Gastroesophageal sphincter (tissue), 4 donors: ENCODE data around the gene RELL1. TPM values are rescaled to one million over a fixed set of nuclear protein-coding genes. Genes with fewer than 3 reads are reported as not detected.

Source experiments
- ATAC-seq: fragments of 150-250 bp; one replicate; pipeline ENCODE4 v1.9.1; 2016; ENCODE audit warnings: mild to moderate bottlenecking, moderate library complexity
- H3K27ac ChIP-seq, 4 donors: fragments of 200-600 bp; sonication (generic) in 3 of 4; 1 replicate in 3 of 4; 2 replicates in 1 of 4; pipeline ENCODE4 v1.5.1; 2016 to 2019
- H3K27me3 ChIP-seq: fragments of 200-600 bp; sonication (generic); one replicate; pipeline ENCODE4 v1.5.1; 2019
- H3K36me3 ChIP-seq, 2 donors: fragments of 200-600 bp; sonication (generic); one replicate each; pipeline ENCODE4 v1.5.1; 2019; ENCODE audit warnings: control low read depth in 1 of 2
- H3K4me1 ChIP-seq, 3 donors: fragments of 200-600 bp; sonication (generic); 1 replicate in 2 of 3; 2 replicates in 1 of 3; pipeline ENCODE4 v1.5.1; 2016 to 2019; ENCODE audit warnings: control low read depth in 2 of 3
- H3K4me3 ChIP-seq, 2 donors: fragments of 200-600 bp; sonication (generic); one replicate each; pipeline ENCODE4 v1.5.1; 2019; ENCODE audit warnings: mild to moderate bottlenecking in 1 of 2, moderate library complexity in 1 of 2
- H3K9me3 ChIP-seq, 3 donors: fragments of 200-600 bp; sonication (generic); one replicate each; pipeline ENCODE4 v1.5.1; 2017 to 2019; ENCODE audit warnings: control low read depth in 2 of 3
- EP300 ChIP-seq: sonication (generic); formaldehyde crosslinking; IDR thresholded peaks from one replicate; pipeline ENCODE4 v1.6.1; 2017; ENCODE audit warnings: antibody characterized with exemption, mild to moderate bottlenecking
- POLR2A ChIP-seq, 2 donors: fragments of 450-650 bp; IDR thresholded peaks; one replicate each; pipeline ENCODE4 v1.6.1; 2017; ENCODE audit warnings: antibody characterized with exemption in 2 of 2, mild to moderate bottlenecking in 2 of 2, moderate library complexity in 1 of 2
- POLR2AphosphoS5 ChIP-seq: sonication (generic); formaldehyde crosslinking; IDR thresholded peaks from one replicate; pipeline ENCODE4 v1.6.1; 2017; ENCODE audit warnings: antibody characterized with exemption
- WGBS, 2 donors: methylation state at CpG; one replicate each; pipeline ENCODE4 v1.1.5; 2018; ENCODE audit warnings: low coverage in 1 of 2; 5-methylcytosine and 5-hydroxymethylcytosine counted together
- total RNA-seq, 4 donors: library from RNA; depleted of rRNA; stranded (reverse); fragments of >200 nt; gene quantifications; one replicate each; pipeline ENCODE4 v1.1.0, GENCODE V29; 2016
- TF ChIP-seq, protein P1 (sequence below), 4 experiments: fragments of 200-600 bp in 2 of 4; fragments of 450-650 bp in 2 of 4; sonication (generic) in 1 of 4; IDR thresholded peaks; one replicate each; pipeline ENCODE4 v1.5.1; 2017 to 2019; ENCODE audit warnings: antibody characterized with exemption in 4 of 4, mild to moderate bottlenecking in 2 of 4, moderate library complexity in 2 of 4

RELL1 gene
- total RNA-seq, 4 donors from 2014 or later = 61.0 to 96.7 (median 69.3) TPM

DNA sequence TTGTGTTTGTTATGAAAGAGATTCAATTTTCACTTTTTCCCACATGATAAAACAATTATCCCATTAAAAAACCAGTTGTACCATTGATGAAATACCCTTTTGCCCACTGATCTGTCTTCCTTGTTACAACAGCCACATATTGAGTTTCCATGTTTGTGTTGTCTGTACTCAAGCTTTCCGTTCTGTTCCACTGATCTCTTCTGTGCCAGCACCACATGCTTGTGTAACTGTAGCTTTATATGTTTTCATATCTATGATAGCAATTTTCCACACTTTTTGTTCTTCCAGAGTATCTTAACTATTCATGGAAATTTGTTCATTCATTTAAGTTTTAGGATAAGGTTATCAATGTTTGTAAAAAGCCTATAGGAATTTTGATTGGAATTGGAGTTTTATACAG, 24.3 kb upstream of the RELL1 start:
- H3K27me3 ChIP-seq = peaks cover 4% of the 10 kb centered on the region
- TF ChIP-seq, protein P1, sequence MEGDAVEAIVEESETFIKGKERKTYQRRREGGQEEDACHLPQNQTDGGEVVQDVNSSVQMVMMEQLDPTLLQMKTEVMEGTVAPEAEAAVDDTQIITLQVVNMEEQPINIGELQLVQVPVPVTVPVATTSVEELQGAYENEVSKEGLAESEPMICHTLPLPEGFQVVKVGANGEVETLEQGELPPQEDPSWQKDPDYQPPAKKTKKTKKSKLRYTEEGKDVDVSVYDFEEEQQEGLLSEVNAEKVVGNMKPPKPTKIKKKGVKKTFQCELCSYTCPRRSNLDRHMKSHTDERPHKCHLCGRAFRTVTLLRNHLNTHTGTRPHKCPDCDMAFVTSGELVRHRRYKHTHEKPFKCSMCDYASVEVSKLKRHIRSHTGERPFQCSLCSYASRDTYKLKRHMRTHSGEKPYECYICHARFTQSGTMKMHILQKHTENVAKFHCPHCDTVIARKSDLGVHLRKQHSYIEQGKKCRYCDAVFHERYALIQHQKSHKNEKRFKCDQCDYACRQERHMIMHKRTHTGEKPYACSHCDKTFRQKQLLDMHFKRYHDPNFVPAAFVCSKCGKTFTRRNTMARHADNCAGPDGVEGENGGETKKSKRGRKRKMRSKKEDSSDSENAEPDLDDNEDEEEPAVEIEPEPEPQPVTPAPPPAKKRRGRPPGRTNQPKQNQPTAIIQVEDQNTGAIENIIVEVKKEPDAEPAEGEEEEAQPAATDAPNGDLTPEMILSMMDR (IDR thresholded peaks at IDR 0.05) = no peak
- TF ChIP-seq POLR2A (IDR thresholded peaks at IDR 0.05) = no peak
- TF ChIP-seq EP300 = no peak
- TF ChIP-seq POLR2AphosphoS5 = no peak
- H3K36me3 ChIP-seq = no peaks in the 10 kb centered on the region
- no peak for ATAC-seq
- H3K27ac ChIP-seq = no peak overlapping the region
- no peak overlapping the region for H3K4me3 ChIP-seq
- no peaks in the 10 kb centered on the region for H3K4me1 ChIP-seq
- 64 to 71% methylated on average over 1 of the region's 1 CpG for WGBS, 2 donors
- H3K9me3 ChIP-seq = no peaks in the 10 kb centered on the region

DNA sequence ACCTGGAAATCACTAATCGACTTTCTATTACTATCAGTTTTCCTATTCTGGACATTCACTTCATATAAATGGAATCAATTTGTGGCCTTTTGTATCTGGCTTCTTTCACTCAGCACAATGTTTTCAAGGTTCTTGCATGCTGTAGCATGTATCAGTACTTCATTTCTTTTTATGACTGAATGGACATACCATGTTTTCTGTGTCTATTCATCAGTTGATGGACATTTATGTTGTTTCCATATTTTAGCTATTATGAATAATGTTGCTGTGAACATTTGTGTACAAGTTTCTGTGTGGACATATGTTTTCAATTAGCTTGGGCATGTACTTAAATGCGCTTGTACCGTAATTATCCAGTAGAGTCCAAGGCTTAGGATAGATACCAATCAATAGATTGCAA, 19.9 kb upstream of the RELL1 start:
- H3K4me1 ChIP-seq = no peaks in the 10 kb centered on the region
- ATAC-seq = no peak
- H3K27me3 ChIP-seq = no peaks in the 10 kb centered on the region
- no peaks in the 10 kb centered on the region for H3K9me3 ChIP-seq
- no peak overlapping the region for H3K4me3 ChIP-seq
- TF ChIP-seq POLR2A (IDR thresholded peaks at IDR 0.05) = no peak
- TF ChIP-seq, protein P1 (IDR thresholded peaks at IDR 0.05) = no peak
- TF ChIP-seq POLR2AphosphoS5 = no peak
- no peak for TF ChIP-seq EP300
- no peaks in the 10 kb centered on the region for H3K36me3 ChIP-seq
- no peak overlapping the region for H3K27ac ChIP-seq
- 95 to 100% methylated on average over 3 of the region's 3 CpGs for WGBS, 2 donors

DNA sequence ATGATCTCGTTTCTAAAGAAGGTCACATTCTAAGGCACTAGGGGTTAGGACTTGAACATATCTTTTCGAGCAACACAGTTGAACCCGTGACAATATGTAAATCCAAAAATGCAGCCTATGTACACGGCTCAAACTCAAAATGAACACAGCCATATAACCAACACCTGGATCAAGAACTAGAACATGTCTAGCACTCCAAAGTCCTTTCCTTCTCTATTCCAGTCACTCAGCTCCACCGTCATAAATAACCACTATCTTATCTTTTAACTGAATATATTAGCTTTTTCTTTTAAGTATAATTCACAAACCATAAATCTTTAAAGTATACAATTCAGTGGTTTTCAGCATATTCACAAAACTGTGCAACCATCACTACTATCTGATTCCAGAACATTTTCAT, 19.4 kb upstream of the RELL1 start:
- Histone ChIP-seq H3K4me3 (no peak overlapping the region), H3K27me3 (no peaks in the 10 kb centered on the region), H3K9me3 (no peaks in the 10 kb centered on the region), H3K4me1 (no peaks in the 10 kb centered on the region), H3K27ac (no peak overlapping the region), H3K36me3 (no peaks in the 10 kb centered on the region)
- TF ChIP-seq POLR2A (IDR thresholded peaks at IDR 0.05) (no peak), POLR2AphosphoS5 (no peak), EP300 (no peak)
- TF ChIP-seq, protein P1 (IDR thresholded peaks at IDR 0.05) = no peak
- no peak for ATAC-seq
- WGBS, 2 donors = 74 to 75% methylated on average over 5 of the region's 5 CpGs

DNA sequence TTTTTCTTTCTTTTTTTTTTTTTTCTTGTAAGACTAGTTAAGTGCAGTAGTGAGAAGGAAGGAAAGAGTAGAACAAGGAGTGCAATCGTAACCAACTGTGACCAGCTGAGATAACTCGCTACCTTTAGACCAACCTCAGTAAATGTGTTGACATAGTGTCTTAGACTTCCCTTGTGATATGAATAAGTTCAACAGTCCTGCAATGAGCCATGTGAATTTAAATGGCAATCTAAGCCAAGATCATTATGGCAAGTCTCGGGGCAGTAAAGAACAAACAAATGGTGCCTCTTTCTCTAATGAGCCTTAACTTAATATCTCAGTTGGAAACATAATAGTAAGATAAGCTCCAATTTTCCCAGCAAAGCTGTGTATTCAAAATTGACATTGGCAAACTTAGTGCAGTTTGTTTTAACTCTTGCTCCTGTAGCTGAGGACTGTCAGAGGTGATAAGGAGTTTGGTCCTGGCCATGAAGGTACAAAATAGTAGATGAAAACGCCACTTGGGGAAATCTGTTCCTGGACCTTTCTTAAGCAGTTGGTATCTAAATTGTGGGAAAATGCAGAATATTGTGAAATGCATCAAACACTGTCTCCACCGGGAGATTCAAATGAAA, 13.8 kb upstream of the RELL1 start:
- no peaks in the 10 kb centered on the region for H3K4me1 ChIP-seq
- no peak overlapping the region for H3K27ac ChIP-seq
- H3K36me3 ChIP-seq = no peaks in the 10 kb centered on the region
- no peak overlapping the region for H3K4me3 ChIP-seq
- ATAC-seq = no peak
- TF ChIP-seq POLR2AphosphoS5 (no peak), EP300 (no peak), POLR2A (IDR thresholded peaks at IDR 0.05) (no peak)
- TF ChIP-seq, protein P1 (IDR thresholded peaks at IDR 0.05) = no peak
- 61 to 81% methylated on average over 5 of the region's 5 CpGs for WGBS, 2 donors
- no peaks in the 10 kb centered on the region for H3K27me3 ChIP-seq
- H3K9me3 ChIP-seq = no peaks in the 10 kb centered on the region

DNA sequence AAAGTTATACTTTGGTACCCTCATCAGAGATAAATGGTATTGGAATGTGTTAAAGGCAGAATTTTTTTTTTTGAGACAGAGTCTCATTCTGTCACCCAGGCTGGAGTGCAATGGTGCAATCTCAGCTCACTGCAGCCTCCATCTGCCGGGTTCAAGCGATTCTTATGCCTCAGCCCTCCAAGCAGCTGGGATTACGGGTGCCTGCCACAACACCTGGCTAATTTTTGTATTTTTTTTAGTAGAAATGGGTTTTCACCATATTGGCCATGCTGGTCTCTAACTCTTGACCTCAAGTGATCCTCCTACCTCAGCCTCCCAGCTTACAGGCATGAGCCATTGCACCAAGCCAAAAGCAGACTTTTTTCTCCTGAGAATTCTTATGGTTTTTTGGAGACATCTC, 11.4 kb upstream of the RELL1 start:
- WGBS, 2 donors = 96% methylated on average over 3 of the region's 3 CpGs; no CpG with 5 or more reads in 1 of the 2 donors
- TF ChIP-seq POLR2A (IDR thresholded peaks at IDR 0.05) (no peak), POLR2AphosphoS5 (no peak), EP300 (no peak)
- TF ChIP-seq, protein P1 (IDR thresholded peaks at IDR 0.05) = no peak
- Histone ChIP-seq H3K9me3 (no peaks in the 10 kb centered on the region), H3K36me3 (no peaks in the 10 kb centered on the region), H3K27me3 (no peaks in the 10 kb centered on the region), H3K4me3 (no peak overlapping the region), H3K4me1 (no peaks in the 10 kb centered on the region), H3K27ac (no peak overlapping the region)
- ATAC-seq = no peak
